UCSD-AML1 (cell line): ENCODE results near the gene BRF1.

Experiments
- DNase-seq: peaks from one replicate; lab custom pipeline; 2025; ENCODE audit not compliant: unreplicated experiment; lab: John Stamatoyannopoulos, UW

Gene BRF1

GRCh38 chr14:105162669-105162979 lies 138.2 kb downstream of the BRF1 start:
- no peak for DNase-seq

DNA sequence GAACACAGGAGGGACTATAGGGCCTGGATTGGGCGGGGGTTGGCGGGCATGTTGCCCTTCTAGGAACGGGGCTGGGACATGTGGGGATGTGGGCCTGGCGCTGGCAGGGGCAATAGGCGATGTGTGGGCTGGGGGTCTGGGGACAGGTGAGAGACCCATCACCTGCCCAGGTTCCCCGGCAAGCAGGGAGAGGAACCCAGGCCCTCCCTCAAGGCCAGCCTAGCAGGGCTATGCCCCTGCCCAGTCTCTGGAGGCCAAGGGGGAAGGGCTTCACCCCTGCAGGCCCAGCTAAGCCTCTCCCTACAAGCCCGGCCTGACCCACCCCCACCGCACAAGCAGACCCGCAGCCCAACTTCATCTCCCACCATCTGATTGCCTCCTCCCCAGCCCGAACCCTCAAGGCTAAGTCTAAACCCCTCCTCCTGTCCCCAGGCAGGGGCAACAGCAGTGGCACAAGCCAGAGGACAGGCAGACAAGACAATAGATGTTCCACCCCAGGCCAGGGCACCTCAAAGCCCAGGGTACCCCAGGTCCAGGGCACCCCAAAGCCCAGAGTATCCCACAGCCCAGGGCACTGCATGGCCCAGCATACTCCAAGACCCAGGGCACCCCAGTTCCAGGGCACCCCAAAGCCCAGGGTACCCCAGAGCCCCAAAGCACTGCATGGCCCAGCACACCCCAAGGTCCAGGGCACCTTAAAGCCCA lies 138.7 kb downstream of the BRF1 start:
- DNase-seq: no peak

- DNase-seq: no peak
Measured at GRCh38 chr14:105161309-105161708, 139.5 kb downstream of the BRF1 start.

DNA sequence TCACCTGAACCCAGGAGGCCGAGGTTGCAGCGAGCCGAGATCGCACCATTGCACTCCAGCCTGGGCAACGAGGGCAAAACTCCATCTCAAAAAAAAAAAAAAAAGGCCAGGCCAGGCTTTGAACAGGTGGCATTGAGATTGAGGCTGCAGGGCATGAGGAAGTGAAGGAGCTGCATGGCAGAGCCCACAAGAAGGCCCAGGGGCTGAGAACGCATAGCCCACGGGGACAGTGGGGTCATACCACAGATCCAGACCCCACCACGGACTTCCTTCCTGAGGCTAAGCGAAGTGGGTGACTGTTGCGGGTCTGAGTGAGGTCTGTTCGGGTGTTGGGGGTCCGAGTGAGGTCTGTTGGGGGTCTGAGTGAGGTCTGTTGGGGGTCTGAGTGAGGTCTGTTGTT lies 140.0 kb downstream of the BRF1 start:
- no peak for DNase-seq

DNA sequence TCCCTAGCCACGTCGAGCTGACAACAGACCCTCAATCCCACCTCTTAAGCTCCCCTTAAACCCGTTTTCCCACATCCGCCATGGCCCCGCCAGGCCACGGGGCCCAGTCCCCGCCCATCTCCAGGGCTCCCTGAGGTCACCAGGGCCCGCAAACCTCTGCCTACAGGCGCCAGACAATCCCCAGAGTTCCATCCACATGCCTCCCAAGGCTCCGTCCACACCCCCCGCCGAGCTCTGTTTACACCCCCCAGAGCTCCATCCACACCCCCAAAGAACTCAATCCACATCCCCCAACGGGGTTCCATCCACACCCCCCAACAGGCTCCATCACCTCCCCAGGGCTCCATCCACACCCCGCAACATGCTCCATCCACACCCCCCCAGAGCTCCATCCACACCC lies 141.5 kb downstream of the BRF1 start:
- DNase-seq: no peak
